Keratinocyte (primary cell): ENCODE results near the gene PRDM8.

ENCODE experiments used
- CTCF ChIP-seq, 3 experiments: IDR thresholded peaks in 1 of 3; conservative IDR thresholded peaks in 1 of 3; optimal IDR thresholded peaks in 1 of 3; 2 replicates in 2 of 3; 3 replicates in 1 of 3; pipeline versions ENCODE3 to v1.5.1; 2011; ENCODE audit warnings: low read length in 3 of 3, mild to moderate bottlenecking in 3 of 3, moderate library complexity in 2 of 3, control low read depth in 1 of 3, inconsistent platforms in 1 of 3; ENCODE audit not compliant: insufficient read depth in 2 of 3; ENCODE audit errors: extremely low read depth in 1 of 3
- EZH2 ChIP-seq: IDR thresholded peaks from one replicate; pipeline ENCODE4 v1.6.1; 2012; ENCODE audit warnings: inconsistent platforms, mild to moderate bottlenecking, low read length, moderate library complexity

GRCh38 chr4:80182237-80182866, 15.0 kb upstream of the PRDM8 start:
- no peak for TF ChIP-seq CTCF (optimal IDR thresholded peaks at IDR 0.05 in 1 of 3, IDR thresholded peaks at IDR 0.05 in 1 of 3, conservative IDR thresholded peaks at IDR 0.05 in 1 of 3; ENCODE audit: extremely low read depth in 1 of 3, insufficient read depth in 2 of 3, low read length in 3 of 3)
- no peak for TF ChIP-seq EZH2
